AG04449 (cell line): ENCODE results near the gene PTGDS.

Source experiments
- CTCF ChIA-PET: fragments of 350-600 bp; formaldehyde crosslinking; extraction: SDS; loops from one replicate; lab custom pipeline; 2021; ENCODE audit warnings: antibody characterized with exemption; lab: Yijun Ruan, JAX
- POLR2A ChIA-PET: fragments of 400-600, 350-600 bp; formaldehyde crosslinking; extraction: SDS; loops from one replicate; lab custom pipeline; 2020; ENCODE audit warnings: antibody characterized with exemption, inconsistent platforms; lab: Yijun Ruan, JAX
- DNase-seq: peaks from one replicate; pipeline ENCODE4 v3.0.0-alpha.2; 2010; ENCODE audit warnings: low read depth, low spot score
- H3K4me3 ChIP-seq: 2 replicates; pipeline ENCODE4 v1.5.1; 2011; ENCODE audit warnings: low read depth, mild to moderate bottlenecking, control low read depth, low read length
- TF ChIP-seq, protein P1 (sequence below): IDR thresholded peaks from one replicate; pipeline ENCODE4 v1.5.1; 2011; ENCODE audit warnings: mild to moderate bottlenecking, moderate library complexity, low read length, control low read depth, inconsistent platforms; ENCODE audit not compliant: insufficient read depth; ENCODE audit errors: missing control alignments

The PTGDS gene

DNA sequence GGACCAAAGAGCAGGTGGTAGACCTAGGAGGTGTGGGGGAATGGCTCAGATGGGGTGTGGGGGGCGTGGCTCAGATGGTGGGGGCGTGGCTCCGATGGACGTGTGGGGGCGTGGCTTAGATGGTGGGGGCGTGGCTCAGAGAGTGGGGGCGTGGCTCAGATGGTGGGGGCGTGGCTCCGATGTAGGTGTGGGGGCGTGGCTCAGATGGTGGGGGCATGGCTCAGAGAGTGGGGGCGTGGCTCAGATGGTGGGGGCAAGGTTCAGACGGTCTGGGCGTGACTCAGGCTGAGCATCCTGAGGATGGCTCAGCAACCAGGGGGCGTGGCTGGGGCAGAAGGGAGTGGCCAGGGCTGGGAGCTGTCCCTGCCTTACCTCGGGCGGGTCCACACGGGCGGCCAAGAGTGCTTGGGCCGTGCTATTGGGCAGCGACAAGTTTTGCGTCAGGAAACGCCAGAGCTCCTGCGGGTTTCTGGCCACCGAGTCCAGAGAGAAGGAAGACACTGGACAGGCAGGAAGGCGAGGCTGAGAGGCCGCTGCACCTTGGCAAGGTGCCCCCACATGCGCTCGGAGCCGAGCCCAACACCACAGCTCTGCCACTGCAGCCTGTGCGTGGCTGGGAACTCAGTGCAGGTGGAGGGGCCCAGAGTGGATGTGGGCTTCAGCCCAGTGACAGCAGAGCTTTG lies 44.8 kb downstream of the PTGDS start:
- H3K4me3 ChIP-seq = no peak overlapping the region

DNA sequence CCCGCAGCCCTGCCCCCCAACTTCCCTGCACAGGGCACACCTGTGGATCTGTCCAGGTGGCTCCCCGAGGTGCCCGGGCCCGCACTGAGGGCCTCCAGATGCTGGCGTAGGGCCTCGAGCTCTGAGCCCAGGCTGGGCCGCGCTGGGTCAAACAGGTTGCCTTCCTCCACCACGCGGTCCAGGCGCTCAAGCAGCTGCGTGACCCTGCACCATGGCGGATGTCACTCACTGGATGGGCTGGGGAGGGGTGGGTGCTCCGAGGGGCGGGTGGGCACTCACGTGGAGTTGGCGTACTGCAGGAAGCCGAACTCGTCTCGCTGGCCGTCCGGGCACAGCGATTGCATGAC lies 45.3 kb downstream of the PTGDS start:
- H3K4me3 ChIP-seq = no peak overlapping the region
- ChIA-PET CTCF (interaction anchor here (1.0 to 11.2 kb wide), 2 partner anchors 13 to 75 kb away, joined by 3 to 97 read pairs; no protein-coding TSS in a partner anchor), POLR2A (no interaction called here)
- TF ChIP-seq, protein P1, sequence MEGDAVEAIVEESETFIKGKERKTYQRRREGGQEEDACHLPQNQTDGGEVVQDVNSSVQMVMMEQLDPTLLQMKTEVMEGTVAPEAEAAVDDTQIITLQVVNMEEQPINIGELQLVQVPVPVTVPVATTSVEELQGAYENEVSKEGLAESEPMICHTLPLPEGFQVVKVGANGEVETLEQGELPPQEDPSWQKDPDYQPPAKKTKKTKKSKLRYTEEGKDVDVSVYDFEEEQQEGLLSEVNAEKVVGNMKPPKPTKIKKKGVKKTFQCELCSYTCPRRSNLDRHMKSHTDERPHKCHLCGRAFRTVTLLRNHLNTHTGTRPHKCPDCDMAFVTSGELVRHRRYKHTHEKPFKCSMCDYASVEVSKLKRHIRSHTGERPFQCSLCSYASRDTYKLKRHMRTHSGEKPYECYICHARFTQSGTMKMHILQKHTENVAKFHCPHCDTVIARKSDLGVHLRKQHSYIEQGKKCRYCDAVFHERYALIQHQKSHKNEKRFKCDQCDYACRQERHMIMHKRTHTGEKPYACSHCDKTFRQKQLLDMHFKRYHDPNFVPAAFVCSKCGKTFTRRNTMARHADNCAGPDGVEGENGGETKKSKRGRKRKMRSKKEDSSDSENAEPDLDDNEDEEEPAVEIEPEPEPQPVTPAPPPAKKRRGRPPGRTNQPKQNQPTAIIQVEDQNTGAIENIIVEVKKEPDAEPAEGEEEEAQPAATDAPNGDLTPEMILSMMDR = no peak
- DNase-seq = no peak

More for the DNA sequence above, 44.8 kb downstream of the PTGDS start:
- POLR2A ChIA-PET = interaction anchor here (0.6 kb wide), 1 partner anchor 150 kb away, joined by 3 read pairs; no protein-coding TSS in a partner anchor
- TF ChIP-seq, protein P1 = no peak
- CTCF ChIA-PET = interaction anchor here (1.0 to 11.2 kb wide), 4 partner anchors 8 to 74 kb away, joined by 3 to 97 read pairs (median 16); partner anchors contain the start of genes ABCA2 and FUT7
- no peak for DNase-seq

DNA sequence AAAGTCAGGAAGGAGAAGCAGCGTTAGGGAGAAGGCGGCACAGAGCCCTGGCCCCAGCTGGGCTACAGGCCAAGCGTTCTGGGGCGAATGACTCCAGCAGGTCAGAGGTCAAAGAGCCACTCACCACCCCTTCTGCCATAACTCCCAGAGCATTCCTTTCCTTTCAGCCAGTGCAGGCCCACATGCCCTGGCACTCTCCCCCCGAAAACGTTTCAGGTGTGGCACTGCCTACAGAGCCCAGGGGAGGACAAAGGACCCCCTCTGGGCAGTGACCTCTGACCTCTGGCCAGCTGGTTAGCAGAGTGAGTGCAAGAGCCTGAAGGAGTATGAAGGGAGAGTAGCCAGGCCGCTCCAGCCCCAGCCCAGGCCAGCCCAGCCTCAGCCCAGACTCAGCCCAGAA lies 45.9 kb downstream of the PTGDS start:
- POLR2A ChIA-PET = no interaction called here
- CTCF ChIA-PET = interaction anchor here (1.0 to 11.2 kb wide), 2 partner anchors 13 to 75 kb away, joined by 3 to 97 read pairs; no protein-coding TSS in a partner anchor
- TF ChIP-seq, protein P1 = no peak

DNA sequence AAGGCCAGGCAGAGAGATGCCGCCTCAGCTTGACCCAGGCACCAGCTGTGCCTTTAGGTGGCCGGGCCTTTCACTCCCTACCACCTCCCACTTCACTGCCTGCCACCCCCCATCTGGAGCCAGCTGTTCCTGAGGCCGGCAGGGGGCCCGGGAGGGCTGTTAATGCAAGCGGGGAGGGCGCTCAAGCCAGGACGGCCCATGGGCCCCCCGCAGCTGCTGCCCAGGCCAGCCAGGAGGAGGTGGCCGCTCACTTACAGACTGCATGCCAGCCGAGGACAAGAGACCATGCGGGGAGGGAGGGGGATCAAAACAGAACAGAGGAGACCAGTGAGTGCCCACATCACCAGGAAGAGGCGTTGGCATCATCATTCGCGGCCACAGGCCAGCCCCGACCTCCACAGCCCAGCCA lies 46.3 kb downstream of the PTGDS start:
- DNase-seq = no peak
- ChIA-PET CTCF (interaction anchor here (11.2 kb wide), 1 partner anchor 12 kb away, joined by 97 read pairs; no protein-coding TSS in a partner anchor), POLR2A (no interaction called here)
- H3K4me3 ChIP-seq = no peak overlapping the region
- TF ChIP-seq, protein P1 = no peak

More for the DNA sequence above, 45.9 kb downstream of the PTGDS start:
- DNase-seq = no peak
- no peak overlapping the region for H3K4me3 ChIP-seq

DNA sequence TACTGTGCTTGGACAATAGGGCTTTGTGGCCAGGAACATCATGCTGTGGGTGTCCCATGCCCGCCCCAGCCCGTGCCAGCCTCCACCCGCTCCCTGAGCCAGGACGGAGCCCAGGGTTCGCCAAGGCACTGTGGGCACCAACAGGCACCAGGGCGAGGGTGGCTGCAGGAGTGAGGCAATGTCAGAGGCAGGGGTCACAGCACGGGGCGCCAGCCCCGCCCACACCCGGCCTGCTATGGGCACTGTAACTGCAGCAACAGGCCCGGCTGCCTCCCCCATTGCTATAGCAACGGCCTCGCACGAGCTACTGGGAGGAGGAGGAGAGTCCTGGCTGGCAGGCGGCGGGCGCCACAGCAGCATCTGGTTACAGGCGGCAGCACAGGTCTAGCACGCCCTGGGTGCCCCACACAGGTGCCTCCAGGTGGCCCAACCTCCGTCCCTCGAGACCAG lies 48.2 kb downstream of the PTGDS start:
- TF ChIP-seq, protein P1 = no peak
- no peak for DNase-seq
- ChIA-PET POLR2A (no interaction called here), CTCF (interaction anchor here (1.3 to 14.2 kb wide), 6 partner anchors 10 to 182 kb away, joined by 4 to 310 read pairs (median 48); partner anchors contain the start of genes AJM1, C8G, ENTPD2 and SAPCD2)
- no peak overlapping the region for H3K4me3 ChIP-seq

DNA sequence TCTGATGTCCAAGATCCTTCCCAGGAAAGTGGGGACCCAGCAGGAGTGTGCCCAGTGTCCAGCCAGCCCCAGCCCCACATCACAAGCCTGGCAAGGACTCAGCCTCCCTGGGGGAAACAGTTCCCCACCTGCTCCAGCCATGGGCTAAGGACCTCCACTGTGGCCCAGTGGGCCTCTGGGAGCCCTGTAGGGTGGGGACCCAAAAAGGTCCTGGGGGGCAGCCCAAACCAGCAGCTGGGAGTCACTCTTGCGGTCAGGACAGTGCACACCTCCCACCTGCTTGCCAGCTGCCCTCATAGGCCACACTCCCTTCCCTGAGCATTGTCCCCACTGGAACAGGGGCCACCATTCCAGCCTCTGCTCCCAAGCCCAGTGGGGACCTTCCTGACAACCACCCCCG lies 49.1 kb downstream of the PTGDS start:
- DNase-seq = no peak
- TF ChIP-seq, protein P1 = no peak
- H3K4me3 ChIP-seq = no peak overlapping the region
- ChIA-PET POLR2A (interaction anchor here (0.7 to 0.8 kb wide), 2 partner anchors 30 to 139 kb away, joined by 3 read pairs; partner anchors contain the start of gene CLIC3), CTCF (interaction anchor here (0.7 to 14.2 kb wide), 8 partner anchors 10 to 183 kb away, joined by 3 to 310 read pairs (median 16); partner anchors contain the start of genes AJM1, C8G, ENTPD2 and NPDC1)
